HG02870 (cell line): ENCODE results near the gene SKP1.
A peak's percentile ranks its signal among the peaks of the same experiment; 100 is the strongest.

Source experiments
- ATAC-seq: cut with Tn5 transposase; IDR thresholded peaks from one replicate; pipeline ENCODE4 v1.9.1; 2021; ENCODE audit warnings: mild to moderate bottlenecking, moderate library complexity; ENCODE audit not compliant: unreplicated experiment

SKP1 gene

GRCh38 chr5:134143944-134144941 is 32.5 kb downstream of the SKP1 start:
- ATAC-seq = no peak

- no peak for ATAC-seq
Measured at GRCh38 chr5:134143431-134143830, 33.3 kb downstream of the SKP1 start.

DNA sequence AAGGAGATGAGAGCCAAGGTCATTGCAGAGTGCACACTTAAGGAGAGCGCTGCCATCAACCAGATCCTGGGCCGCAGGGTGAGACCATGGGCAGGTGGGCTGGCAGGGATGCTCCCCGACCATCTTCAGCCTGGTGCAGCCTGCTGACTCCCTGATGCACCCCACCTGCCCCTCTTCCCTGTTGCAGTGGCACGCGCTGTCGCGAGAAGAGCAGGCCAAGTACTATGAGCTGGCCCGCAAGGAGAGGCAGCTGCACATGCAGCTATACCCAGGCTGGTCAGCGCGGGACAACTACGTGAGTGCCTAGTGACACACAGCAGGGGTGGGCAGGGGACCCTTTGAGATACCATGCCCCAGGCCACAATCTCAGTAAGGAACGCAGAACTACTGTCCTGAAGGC is 33.9 kb downstream of the SKP1 start:
- ATAC-seq = no peak

DNA sequence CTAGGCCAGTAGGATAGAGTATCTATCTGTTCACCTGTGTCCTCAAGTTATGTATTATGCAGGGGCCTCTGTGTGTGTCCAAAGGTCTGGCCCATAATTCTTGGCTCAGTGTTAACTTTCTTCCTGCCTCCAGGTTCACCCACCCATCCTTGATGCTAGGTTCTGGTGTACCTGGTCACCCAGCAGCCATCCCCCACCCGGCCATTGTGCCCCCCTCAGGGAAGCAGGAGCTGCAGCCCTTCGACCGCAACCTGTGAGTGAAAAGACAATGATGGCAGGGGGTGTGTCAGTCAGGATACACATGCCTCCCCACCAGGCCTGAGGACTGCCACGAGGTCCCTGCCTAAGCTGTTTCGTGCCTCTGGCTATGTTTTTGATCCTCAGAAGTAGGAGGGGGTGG is 34.7 kb downstream of the SKP1 start:
- ATAC-seq = no peak

- ATAC-seq = no peak
Measured at GRCh38 chr5:134141331-134142050, 35.3 kb downstream of the SKP1 start.

GRCh38 chr5:134140530-134141201 is 36.1 kb downstream of the SKP1 start:
- ATAC-seq = no peak

- no peak for ATAC-seq
Measured at GRCh38 chr5:134139891-134140469, 36.8 kb downstream of the SKP1 start.

- ATAC-seq = no peak
Measured at GRCh38 chr5:134139377-134139851, 37.3 kb downstream of the SKP1 start.

DNA sequence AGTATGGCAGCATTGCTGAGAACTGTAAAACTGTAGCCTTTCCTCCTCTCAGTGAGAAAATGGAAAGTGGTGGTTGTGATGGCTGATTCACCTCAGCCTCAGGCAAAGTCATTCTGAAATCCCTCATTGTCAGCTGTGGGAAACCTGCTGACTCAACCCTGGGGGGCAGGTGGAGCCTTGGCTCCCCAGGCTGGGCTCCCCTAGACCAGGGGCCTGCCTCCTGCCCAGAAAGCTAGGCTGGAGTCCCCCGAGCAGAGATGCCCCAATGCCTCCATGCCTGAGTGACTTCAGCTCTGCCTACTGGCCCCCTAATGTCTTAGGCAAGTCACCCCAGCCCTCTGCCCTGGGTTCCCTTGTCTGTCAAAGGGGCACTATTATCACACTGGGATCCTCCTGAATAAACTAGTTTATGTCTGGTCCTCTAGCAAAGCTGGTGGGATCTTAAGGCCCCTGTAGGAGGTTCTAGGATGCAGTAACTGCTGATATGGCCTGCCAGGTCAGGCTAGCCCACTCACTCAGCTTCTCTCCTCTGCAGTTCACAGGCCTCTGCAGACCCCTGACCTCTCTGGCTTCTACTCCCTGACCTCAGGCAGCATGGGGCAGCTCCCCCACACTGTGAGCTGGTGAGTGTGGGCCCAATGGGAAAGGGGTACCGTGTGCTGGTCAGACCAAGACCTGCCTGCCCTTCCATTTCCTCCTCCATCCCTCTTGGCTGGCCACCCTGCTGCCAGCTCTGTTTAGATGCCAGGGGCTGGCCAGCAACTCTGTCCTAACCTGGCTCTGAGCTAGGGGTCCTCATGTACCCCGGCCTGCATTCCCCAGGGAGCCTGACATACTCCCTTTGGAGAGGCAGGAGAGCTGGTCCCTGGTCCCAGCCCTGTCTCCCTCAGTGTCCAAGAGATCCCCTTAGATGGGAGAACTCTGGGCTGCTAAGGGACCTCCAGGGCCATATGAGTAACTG is 38.1 kb downstream of the SKP1 start:
- ATAC-seq = peak; percentile 80

GRCh38 chr5:134136771-134137170 is 40.0 kb downstream of the SKP1 start:
- ATAC-seq = no peak

DNA sequence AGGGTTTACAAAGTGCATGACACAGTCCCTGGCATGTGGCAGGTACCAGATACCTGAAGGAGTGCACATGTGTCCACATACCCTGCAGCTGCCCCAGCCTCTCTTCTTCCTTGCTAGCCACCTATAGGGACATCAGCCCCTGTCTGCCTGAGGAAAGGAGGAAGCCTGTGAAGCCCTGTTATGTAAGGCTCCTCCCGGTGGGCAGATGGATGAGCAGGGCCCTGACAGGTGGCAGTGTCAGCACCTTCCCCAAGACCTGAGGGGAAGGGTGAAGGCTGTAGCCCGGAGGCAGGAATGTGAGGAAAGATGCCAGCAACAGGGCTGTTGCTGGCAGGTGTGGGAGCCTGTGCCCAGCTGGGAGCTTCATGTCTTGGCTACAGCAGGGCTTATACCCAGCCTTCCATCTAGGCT is 40.5 kb downstream of the SKP1 start:
- ATAC-seq = no peak

GRCh38 chr5:134135091-134135655 is 41.6 kb downstream of the SKP1 start:
- ATAC-seq = no peak

GRCh38 chr5:134133995-134134541 is 42.7 kb downstream of the SKP1 start:
- ATAC-seq = no peak

- no peak for ATAC-seq
Measured at GRCh38 chr5:134133188-134133994, 43.4 kb downstream of the SKP1 start.

GRCh38 chr5:134132372-134133187 is 44.2 kb downstream of the SKP1 start:
- ATAC-seq = peak; percentile 68

DNA sequence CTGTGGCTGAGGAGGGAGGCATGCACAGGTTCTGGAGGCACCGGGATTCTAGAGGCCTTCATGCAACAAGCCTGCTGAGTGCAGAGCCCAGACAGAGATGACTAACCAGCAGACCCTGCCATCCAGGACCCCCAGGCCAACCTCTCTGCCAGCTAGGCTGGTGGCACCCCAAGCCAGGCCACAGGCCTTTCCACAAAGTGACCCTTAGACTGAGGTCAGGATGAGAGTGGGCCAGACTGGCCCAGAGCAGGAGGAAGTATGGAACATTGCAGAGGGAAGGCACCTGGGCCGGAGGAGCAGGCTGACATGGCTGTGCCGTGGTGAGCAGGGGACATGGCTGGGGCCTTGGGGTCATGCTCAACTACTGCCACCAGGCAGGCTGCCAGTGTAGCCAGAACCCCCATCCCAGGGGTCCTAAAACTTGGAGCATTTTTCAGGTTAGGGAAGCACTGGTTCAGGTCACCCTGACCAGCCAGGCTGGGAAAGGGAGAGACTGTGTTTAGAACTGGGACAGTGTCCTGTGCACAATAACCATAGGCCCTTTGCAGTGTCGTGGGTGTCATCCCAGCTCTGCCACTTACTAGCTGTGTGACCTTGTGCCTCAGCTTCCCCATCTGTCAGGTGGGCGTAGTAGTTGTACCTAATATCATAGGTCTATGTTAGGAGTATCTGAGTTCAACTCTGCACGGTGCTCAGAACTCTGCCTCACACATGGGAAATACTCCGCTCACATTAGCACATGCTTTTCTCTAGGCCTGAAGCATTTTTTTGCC is 45.0 kb downstream of the SKP1 start:
- no peak for ATAC-seq

DNA sequence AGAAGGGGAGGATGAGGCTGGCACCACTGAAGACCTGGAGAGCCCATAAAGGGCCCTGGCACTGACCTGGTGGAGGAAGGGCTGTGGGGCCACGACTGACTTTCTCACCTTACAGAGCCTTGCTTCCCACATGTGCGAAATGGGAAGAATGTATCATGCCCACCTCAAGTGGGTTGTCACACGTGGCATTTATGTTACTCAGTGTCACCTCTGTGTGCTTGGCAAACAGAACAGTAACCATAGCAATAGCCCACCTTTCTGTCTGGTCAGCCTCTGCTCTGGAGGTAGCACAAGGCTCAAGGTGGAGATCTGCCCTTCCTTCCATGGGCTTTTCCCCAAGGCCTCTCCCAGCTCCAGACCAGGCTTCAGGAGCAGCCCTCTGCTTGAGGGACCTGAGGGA is 45.6 kb downstream of the SKP1 start:
- no peak for ATAC-seq
